Activated CD4-positive, alpha-beta memory T cell treated with anti-CD3 and anti-CD28 coated beads for 36 hours (primary cell): ENCODE measurements around the gene PERM1. TPM values are rescaled to one million over a fixed set of nuclear protein-coding genes. Genes with fewer than 3 reads are reported as not detected.
"Not testable (repeated sequence)": the region's sequence is repeated elsewhere in the genome, so short reads cannot be mapped to it uniquely, and the experiment has no call there.

Experiments used
- CTCF ChIA-PET: fragments of 350-600 bp; sonication (Branson Sonifier 250); formaldehyde crosslinking; loops from one replicate; lab custom pipeline; 2021; ENCODE audit warnings: antibody characterized with exemption, inconsistent platforms; lab: Charles Lee
- POLR2A ChIA-PET: fragments of 350-600 bp; sonication (Branson Sonifier 250); formaldehyde crosslinking; loops from one replicate; lab custom pipeline; 2021; ENCODE audit warnings: antibody characterized with exemption; lab: Charles Lee
- DNase-seq: peaks from one replicate; pipeline ENCODE4 v3.0.0-alpha.2; 2020
- H3K27ac Mint-ChIP-seq: one replicate; pipeline ENCODE4 v1.8.0; 2021; ENCODE audit warnings: mixed read lengths
- H3K27me3 Mint-ChIP-seq: one replicate; pipeline ENCODE4 v1.8.0; 2021; ENCODE audit warnings: mixed read lengths
- H3K36me3 Mint-ChIP-seq: one replicate; pipeline ENCODE4 v1.8.0; 2021; ENCODE audit warnings: mixed read lengths
- H3K4me1 Mint-ChIP-seq: one replicate; pipeline ENCODE4 v1.8.0; 2021; ENCODE audit warnings: low read depth, mixed read lengths
- H3K4me3 Mint-ChIP-seq: one replicate; pipeline ENCODE4 v1.8.0; 2021; ENCODE audit warnings: mild to moderate bottlenecking, mixed read lengths
- H3K9me3 Mint-ChIP-seq: one replicate; pipeline ENCODE4 v1.8.0; 2021; ENCODE audit warnings: mixed read lengths
- intact Hi-C: fragments of 100-400 bp; cut with micrococcal nuclease; formaldehyde crosslinking; loops from one replicate; pipeline ENCODE4 v1.15.1; 2023
- total RNA-seq, 2 experiments: library from RNA; stranded (reverse); gene quantifications; one replicate each; pipeline ENCODE4 v1.2.3, GENCODE V29; 2021

Gene PERM1
- total RNA-seq, 2 experiments from 2014 or later = not detected

DNA sequence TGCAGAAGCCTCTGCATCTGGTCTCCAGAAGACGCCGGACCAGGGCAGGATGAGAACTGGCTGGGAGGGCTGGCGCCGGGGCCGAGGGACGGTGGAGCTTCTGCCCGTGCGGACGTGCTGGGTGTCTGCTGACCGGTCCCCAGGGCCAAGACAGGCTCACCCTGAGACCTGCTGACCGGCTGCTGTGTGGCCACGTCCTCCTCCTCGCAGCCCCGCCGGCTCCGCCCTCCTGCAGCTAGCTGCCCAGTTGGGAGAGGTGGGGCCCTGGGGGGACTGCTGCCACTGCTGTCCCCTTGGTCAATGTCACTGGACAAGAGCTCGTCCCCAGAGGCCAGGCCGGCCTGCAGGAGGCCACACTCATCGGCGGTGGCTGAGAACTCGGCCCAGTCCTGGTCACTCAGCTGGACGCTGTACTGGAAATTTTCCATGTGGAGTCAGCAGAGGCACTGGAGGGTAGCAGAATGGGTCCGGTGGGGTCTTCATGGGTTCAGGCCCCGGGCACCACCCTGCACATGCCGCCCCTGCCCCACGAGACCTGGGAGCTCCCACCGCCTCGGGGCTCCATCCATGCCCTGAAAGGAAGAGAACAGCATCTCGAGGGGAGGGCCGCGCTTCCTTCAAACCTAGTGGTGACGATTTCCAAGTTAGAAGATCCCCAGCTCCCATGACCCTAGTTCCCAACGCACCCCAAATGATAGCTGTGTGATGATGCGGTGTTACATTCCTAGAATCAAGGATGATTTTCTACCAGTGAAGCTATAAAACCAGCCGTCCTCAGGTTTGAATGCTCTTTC, 1.1 kb downstream of the PERM1 start:
- H3K4me1 Mint-ChIP-seq = peaks cover 4% of the 10 kb centered on the region
- H3K4me3 Mint-ChIP-seq = no peak overlapping the region
- no peak for DNase-seq
- POLR2A ChIA-PET = interaction anchor here (1.0 kb wide), 1 partner anchor 14 kb away, joined by 3 read pairs; no protein-coding TSS in a partner anchor
- H3K27ac Mint-ChIP-seq = no peak overlapping the region
- no peaks in the 10 kb centered on the region for H3K9me3 Mint-ChIP-seq
- CTCF ChIA-PET = interaction anchor here (0.9 to 5.0 kb wide), 3 partner anchors 9 to 83 kb away, joined by 3 to 55 read pairs (median 4); no protein-coding TSS in a partner anchor
- peaks cover 22% of the 10 kb centered on the region for H3K27me3 Mint-ChIP-seq
- intact Hi-C loops = no loop called here
- H3K36me3 Mint-ChIP-seq = no peaks in the 10 kb centered on the region

DNA sequence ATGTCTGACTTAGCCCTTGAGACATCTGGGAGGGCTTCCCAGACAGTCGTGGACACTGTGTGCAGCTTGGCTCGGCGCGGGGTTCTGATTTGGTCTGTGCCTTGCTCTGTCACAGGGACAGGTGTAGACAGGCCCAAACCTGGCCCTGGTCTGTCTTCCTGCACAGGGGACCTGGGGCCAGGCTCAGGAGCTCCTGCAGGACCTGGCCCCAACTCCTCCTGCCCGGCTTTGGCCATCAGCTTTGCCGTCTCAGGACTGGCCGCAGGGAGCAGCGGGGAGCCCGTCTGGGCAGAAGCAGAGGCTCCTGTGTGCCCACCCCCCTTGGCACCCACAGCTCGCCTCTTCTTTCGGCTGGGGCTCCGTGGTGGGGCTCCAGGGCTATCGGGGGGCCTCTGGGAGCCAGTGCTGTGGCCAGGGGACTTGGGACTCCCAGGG, 1.7 kb downstream of the PERM1 start:
- ChIA-PET CTCF (interaction anchor here (0.9 to 5.0 kb wide), 3 partner anchors 9 to 84 kb away, joined by 3 to 55 read pairs (median 4); no protein-coding TSS in a partner anchor), POLR2A (interaction anchor here (1.0 kb wide), 1 partner anchor 14 kb away, joined by 3 read pairs; no protein-coding TSS in a partner anchor)
- intact Hi-C loops = no loop called here
- Mint-ChIP-seq H3K4me1 (peaks cover 8% of the 10 kb centered on the region), H3K9me3 (no peaks in the 10 kb centered on the region), H3K4me3 (no peak overlapping the region), H3K27ac (no peak overlapping the region), H3K27me3 (peaks cover 20% of the 10 kb centered on the region), H3K36me3 (no peaks in the 10 kb centered on the region)
- no peak for DNase-seq

DNA sequence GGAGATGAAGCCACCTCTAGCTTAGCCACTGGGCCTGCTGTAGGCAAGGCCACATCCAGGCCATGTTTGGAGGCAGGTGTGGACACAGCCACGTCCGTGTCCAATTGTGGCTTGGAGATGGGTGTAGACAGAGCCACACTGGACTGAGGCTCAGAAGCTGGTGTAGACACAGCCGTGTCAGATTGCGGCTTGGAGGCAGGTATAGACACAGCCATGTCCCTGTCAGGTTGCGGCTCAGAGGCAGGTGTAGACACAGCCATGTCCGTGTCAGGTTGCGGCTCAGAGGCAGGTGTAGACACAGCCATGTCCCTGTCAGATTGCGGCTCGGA, 2.2 kb downstream of the PERM1 start:
- H3K27ac Mint-ChIP-seq = no peak overlapping the region
- H3K4me3 Mint-ChIP-seq = no peak overlapping the region
- ChIA-PET POLR2A (interaction anchor here (1.0 kb wide), 1 partner anchor 15 kb away, joined by 3 read pairs; no protein-coding TSS in a partner anchor), CTCF (no interaction called here)
- H3K36me3 Mint-ChIP-seq = no peaks in the 10 kb centered on the region
- H3K9me3 Mint-ChIP-seq = no peaks in the 10 kb centered on the region
- H3K4me1 Mint-ChIP-seq = peaks cover 8% of the 10 kb centered on the region
- intact Hi-C loops = no loop called here
- H3K27me3 Mint-ChIP-seq = peaks cover 20% of the 10 kb centered on the region
- DNase-seq = no peak

DNA sequence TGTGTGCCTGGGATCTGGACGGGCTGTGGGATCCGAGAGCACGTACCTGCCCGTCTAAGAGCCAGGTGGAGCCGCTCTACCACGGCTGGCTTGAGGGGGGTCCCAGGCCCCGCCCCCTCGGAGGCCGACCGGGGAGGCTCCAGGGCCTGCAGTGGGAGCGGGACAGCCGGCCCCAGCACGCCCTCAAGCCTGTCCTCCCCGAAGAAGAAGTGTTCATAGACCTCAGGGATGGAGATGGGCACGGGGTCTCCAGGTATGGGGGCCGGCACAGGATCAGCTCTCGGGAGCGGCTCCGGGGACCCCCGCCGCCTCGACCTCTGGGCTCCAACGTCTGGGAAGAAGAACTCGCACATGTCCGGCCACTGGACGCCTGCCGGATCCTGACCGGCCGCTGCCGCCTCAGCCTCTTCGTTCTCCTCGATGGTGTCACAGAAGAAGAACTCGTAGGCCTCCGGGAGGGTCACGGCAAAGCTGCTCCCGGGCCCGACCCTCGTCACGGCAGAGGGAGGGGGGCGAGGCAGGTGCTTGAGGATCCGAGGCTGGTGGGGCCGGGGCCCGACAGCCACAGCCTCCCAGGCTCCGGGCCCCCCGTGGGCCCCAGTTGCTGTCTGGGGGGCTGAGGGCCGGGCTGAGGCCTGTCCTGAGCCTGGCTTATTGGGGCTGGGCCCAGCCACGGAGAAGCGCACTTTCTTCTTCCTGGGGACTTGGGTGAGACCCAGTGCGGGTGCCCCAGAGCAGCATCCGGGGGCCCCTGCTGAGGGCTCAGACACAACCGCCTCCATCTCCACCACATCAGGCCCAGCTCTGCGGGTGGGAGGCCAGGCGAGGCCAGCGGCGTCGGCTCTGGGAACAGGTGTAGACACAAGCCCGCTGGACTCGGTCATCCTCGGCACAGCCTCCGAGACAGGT, 2.8 kb downstream of the PERM1 start:
- no peak for DNase-seq
- intact Hi-C loops = no loop called here
- Mint-ChIP-seq H3K27me3 (peaks cover 20% of the 10 kb centered on the region), H3K36me3 (no peaks in the 10 kb centered on the region), H3K27ac (no peak overlapping the region), H3K9me3 (no peaks in the 10 kb centered on the region), H3K4me1 (peaks cover 8% of the 10 kb centered on the region), H3K4me3 (no peak overlapping the region)
- ChIA-PET CTCF (no interaction called here), POLR2A (no interaction called here)

DNA sequence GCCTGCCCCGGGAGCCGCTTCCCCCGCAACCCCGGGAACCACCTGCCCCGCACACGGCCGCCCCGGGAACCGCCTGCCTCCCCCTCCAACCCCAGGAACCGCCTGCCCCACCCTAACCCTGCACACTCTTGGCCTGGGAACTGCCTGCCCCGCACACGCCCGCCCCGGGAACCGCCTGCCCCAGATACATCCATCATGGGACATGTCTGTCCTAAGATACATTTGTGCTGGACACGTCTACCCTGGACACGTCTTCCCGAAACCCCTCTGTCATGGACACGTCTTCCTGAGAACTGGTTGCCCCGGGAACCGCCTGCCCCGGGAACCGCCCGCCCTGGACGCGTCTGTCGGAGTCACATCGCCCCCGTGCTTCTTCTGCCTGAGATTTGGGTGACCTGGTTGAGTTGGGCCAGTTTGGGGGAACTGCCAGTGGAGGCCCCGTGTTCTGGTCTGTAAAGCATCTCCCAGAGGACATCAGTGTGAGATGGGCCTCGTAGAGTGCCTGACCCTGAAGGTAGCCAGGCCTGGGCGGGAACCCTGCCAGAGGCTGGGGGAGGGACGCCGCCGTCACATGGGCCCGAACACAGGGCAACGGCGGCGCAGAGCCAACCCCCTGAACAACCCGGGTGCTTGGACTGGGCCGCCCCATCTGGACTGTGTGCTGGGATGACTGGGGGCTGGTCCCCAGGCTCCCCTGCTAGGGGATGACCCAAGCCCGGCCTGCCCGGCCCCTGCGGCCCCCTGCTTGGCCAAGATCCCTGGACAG, 3.6 kb downstream of the PERM1 start:
- H3K27me3 Mint-ChIP-seq = peaks cover 19% of the 10 kb centered on the region
- DNase-seq = no peak
- no peaks in the 10 kb centered on the region for H3K36me3 Mint-ChIP-seq
- ChIA-PET POLR2A (no interaction called here), CTCF (no interaction called here)
- no peak overlapping the region for H3K4me3 Mint-ChIP-seq
- H3K9me3 Mint-ChIP-seq = no peaks in the 10 kb centered on the region
- no peak overlapping the region for H3K27ac Mint-ChIP-seq
- intact Hi-C loops = no loop called here
- peaks cover 8% of the 10 kb centered on the region for H3K4me1 Mint-ChIP-seq

DNA sequence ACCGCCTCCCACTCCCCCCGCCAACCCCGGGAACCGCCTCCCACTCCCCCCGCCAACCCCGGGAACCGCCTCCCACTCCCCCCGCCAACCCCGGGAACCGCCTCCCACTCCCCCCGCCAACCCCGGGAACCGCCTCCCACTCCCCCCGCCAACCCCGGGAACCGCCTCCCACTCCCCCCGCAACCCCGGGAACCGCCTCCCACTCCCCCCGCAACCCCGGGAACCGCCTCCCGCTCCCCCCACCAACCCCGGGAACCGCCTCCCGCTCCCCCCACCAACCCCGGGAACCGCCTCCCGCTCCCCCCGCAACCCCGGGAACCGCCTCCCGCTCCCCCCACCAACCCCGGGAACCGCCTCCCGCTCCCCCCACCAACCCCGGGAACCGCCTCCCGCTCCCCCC, 5.1 kb downstream of the PERM1 start:
- POLR2A ChIA-PET, H3K36me3 Mint-ChIP-seq, DNase-seq, H3K4me3 Mint-ChIP-seq, H3K27ac Mint-ChIP-seq, H3K9me3 Mint-ChIP-seq, H3K4me1 Mint-ChIP-seq: not testable (repeated sequence)
- H3K27me3 Mint-ChIP-seq = peaks cover 12% of the 10 kb centered on the region
- intact Hi-C loops = loop anchor here (2.0 kb wide), 1 partner anchor 72 kb away; no protein-coding TSS in a partner anchor
- CTCF ChIA-PET = interaction anchor here (0.9 to 1.8 kb wide), 7 partner anchors 8 to 107 kb away, joined by 3 to 13 read pairs (median 5); partner anchors contain the start of genes KLHL17 and PLEKHN1

DNA sequence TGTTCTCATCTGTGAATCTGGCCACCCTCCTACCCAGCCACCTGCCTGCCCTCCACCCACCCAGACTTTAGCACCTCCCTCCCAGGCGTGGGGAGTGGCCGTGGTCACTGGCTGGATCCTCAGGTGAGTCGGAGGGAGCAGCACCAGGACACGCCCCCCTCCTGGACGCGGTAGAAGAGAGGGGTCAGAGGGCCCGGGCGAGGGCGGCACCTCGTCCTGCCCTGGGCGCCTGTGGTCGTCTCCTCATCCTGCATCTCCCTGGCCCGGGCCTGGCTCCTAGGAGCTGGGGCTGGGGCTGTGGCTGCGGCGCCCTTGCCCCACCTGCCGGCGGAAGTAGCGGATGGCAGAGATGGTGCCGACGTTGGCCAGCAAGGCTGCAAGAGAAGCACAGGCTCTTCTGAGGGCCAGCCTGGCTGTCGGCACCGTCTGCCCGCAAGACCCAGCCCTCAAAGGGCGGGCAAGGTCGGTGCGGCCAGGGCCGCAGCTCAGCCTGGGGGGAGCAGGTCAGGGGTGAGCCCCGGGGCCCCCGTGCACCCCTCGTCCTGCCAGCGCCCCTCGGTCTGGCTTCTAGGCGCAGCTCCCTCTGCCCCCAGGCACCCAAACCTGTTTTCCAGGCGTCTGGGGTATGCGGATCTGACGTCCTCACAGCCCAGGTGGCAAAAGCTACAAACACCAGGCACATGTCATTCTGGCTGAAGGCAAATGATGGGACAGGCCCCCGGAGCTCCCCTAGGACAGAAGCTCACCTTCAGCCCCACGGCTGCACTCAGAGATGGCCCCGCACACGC, 5.8 kb downstream of the PERM1 start:
- Mint-ChIP-seq H3K4me3 (no peak overlapping the region), H3K36me3 (no peaks in the 10 kb centered on the region), H3K9me3 (no peaks in the 10 kb centered on the region), H3K27ac (no peak overlapping the region), H3K4me1 (peaks cover 8% of the 10 kb centered on the region), H3K27me3 (peaks cover 12% of the 10 kb centered on the region)
- DNase-seq = peak; percentile 82
- CTCF ChIA-PET = interaction anchor here (0.9 to 1.8 kb wide), 8 partner anchors 9 to 106 kb away, joined by 3 to 13 read pairs (median 5); partner anchors contain the start of genes KLHL17 and PLEKHN1
- intact Hi-C loops = loop anchor here (2.0 kb wide), 1 partner anchor 71 kb away; no protein-coding TSS in a partner anchor
- POLR2A ChIA-PET = no interaction called here

DNA sequence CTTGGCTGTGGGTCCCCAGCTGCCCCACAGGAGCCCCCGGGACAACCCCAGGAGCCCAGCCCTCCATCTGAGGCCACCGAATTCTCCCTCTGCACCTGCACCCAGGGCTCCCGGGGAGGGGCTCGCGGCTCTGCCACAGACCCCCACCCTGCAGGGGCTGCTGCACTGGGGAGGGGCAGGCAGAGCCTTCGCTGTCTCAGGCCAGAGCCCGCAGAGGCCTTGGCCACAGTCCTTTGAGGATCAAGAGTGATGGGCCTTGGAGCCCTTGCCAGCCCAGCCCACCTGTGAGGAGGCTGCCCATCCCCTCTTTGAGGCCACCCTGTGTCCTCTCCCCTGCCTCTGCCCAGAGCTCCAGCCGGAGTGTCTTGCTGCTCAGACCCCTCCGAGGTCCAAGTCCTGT, 6.5 kb downstream of the PERM1 start:
- Mint-ChIP-seq H3K4me3 (no peak overlapping the region), H3K27me3 (peaks cover 12% of the 10 kb centered on the region), H3K4me1 (peaks cover 8% of the 10 kb centered on the region), H3K9me3 (no peaks in the 10 kb centered on the region), H3K27ac (no peak overlapping the region), H3K36me3 (no peaks in the 10 kb centered on the region)
- POLR2A ChIA-PET = no interaction called here
- CTCF ChIA-PET = interaction anchor here (1.3 to 1.8 kb wide), 4 partner anchors 8 to 106 kb away, joined by 4 to 13 read pairs (median 8); partner anchors contain the start of gene PLEKHN1
- intact Hi-C loops = no loop called here
- no peak for DNase-seq

DNA sequence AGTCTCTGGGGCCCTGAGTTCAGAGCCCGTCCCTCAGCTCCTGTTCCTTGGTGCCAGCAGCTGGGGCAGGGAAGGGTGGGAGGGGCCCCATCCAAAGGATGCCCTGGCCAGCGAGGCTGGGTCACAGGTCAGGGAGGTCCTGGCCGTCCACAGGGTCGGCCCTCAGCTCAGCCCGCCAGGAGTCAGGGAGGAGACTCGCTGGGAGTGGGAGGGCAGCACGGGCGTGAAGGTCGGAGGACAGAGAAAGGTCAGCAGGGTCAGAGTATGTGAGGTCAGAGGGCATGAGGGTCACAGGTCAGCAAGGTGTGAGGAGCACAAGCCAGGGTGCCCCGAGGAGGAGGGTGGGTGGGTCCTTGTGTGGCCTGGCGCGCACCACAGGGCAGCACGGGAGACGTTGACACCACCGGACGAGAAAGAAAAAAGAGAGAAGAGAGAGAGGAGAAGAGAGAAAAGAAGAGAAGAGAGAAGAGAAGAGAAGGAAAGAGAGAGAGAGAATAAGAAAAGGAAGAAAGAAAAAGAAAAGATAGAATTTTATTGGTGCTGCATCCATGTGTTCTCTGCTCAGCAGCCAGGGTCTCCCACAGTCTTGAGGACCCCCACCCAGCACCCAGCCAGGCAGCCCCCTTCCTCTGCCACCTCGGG, 7.1 kb downstream of the PERM1 start:
- peaks cover 12% of the 10 kb centered on the region for H3K27me3 Mint-ChIP-seq
- peaks cover 8% of the 10 kb centered on the region for H3K4me1 Mint-ChIP-seq
- POLR2A ChIA-PET = no interaction called here
- no peaks in the 10 kb centered on the region for H3K9me3 Mint-ChIP-seq
- H3K4me3 Mint-ChIP-seq = no peak overlapping the region
- CTCF ChIA-PET = interaction anchor here (1.4 to 1.8 kb wide), 3 partner anchors 9 to 71 kb away, joined by 4 to 13 read pairs (median 6); no protein-coding TSS in a partner anchor
- H3K27ac Mint-ChIP-seq = no peak overlapping the region
- no peak for DNase-seq
- intact Hi-C loops = no loop called here
- H3K36me3 Mint-ChIP-seq = no peaks in the 10 kb centered on the region

DNA sequence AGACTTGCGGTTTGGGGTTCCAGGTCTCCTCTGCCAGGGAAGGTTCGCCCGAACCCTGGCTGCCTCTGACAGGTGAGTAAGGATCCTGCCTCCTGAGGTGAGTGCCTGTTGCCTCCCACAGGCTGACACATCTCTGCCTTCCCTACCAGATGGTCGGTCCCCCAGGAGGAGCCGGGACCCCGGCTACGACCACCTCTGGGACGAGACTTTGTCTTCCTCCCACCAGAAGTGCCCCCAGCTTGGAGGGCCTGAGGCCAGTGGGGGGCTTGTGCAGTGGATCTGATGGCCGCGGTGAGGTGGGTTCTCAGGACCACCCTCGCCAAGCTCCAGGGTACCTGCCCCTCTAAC, 7.6 kb downstream of the PERM1 start:
- ChIA-PET CTCF (interaction anchor here (1.4 kb wide), 1 partner anchor 9 kb away, joined by 6 read pairs; no protein-coding TSS in a partner anchor), POLR2A (no interaction called here)
- Mint-ChIP-seq H3K27me3 (peaks cover 12% of the 10 kb centered on the region), H3K9me3 (peaks cover 2% of the 10 kb centered on the region), H3K36me3 (no peaks in the 10 kb centered on the region), H3K27ac (no peak overlapping the region), H3K4me3 (no peak overlapping the region), H3K4me1 (peaks cover 8% of the 10 kb centered on the region)
- intact Hi-C loops = no loop called here
- DNase-seq = no peak
